Activated CD4-positive, CD25-positive, alpha-beta regulatory T cell treated with anti-CD3 and anti-CD28 coated beads, Interleukin-2, amount 50 U/mL, for 72 hours (primary cell): ENCODE data around the gene MBOAT7.

Experiments used
- DNase-seq: peaks from one replicate; pipeline ENCODE4 v3.0.0; 2021

MBOAT7 gene

GRCh38 chr19:54136864-54137698, 52.3 kb downstream of the MBOAT7 start:
- peak; percentile 97 for DNase-seq

- no peak for DNase-seq
Measured at GRCh38 chr19:54136086-54136863, 53.1 kb downstream of the MBOAT7 start.

DNA sequence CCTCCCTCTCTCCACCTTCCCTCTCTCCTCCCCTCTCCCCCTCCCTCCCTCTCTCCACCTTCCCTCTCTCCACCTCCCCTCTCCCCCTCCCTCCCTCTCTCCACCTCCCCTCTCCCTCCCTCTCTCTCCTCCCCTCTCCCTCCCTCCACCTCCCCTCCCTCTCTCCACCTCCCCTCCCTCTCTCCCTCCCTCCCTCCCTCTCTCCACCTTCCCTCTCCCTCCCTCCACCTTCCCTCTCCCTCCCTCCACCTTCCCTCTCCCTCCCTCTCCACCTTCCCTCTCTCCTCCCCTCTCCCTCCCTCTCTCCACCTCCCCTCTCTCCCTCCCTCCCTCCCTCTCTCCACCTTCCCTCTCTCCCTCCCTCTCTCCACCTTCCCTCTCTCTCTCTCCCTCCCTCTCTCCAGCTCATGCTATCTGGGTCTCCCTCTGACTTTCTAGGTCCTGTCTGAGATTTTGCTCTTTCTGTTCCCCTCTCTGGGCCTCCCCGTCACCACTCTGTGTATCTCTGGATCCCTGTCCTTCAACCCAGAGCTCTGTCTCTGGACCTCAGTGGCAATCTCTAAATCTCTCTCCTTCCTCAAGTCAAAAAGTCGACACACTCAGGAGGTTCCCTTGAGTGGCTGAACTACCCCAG, 55.3 kb downstream of the MBOAT7 start:
- no peak for DNase-seq

DNA sequence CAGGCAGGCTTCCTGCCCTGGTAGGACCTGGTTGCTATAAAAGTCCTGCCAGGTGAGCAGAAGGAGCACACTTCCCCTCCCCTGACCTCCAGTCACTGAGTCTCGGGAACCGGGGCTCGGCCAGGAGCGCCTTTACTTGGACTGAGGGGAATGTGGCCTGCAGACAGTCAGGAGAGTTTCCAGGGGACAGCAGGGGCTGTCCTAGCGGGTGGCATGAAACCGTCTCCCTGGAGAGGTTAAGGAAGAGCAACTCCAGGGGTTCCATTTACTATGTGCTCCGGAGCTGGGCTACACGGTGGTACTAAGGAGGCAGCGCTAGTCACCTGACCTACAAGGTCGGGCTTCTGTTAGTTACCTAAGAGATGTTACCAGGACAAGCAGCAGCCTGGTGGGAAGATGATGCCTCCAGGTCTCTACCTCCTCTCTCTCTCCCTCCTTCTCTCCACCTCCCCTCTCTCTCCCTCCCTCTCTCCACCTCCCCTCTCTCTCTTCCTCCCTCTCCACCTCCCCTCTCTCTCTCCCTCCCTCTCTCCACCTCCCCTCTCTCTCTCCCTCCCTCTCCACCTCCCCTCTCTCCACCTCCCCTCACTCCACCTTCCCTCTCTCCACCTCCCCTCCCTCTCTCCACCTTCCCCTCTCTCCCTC, 55.9 kb downstream of the MBOAT7 start:
- no peak for DNase-seq

GRCh38 chr19:54129617-54129996, 59.8 kb downstream of the MBOAT7 start:
- DNase-seq: no peak

DNA sequence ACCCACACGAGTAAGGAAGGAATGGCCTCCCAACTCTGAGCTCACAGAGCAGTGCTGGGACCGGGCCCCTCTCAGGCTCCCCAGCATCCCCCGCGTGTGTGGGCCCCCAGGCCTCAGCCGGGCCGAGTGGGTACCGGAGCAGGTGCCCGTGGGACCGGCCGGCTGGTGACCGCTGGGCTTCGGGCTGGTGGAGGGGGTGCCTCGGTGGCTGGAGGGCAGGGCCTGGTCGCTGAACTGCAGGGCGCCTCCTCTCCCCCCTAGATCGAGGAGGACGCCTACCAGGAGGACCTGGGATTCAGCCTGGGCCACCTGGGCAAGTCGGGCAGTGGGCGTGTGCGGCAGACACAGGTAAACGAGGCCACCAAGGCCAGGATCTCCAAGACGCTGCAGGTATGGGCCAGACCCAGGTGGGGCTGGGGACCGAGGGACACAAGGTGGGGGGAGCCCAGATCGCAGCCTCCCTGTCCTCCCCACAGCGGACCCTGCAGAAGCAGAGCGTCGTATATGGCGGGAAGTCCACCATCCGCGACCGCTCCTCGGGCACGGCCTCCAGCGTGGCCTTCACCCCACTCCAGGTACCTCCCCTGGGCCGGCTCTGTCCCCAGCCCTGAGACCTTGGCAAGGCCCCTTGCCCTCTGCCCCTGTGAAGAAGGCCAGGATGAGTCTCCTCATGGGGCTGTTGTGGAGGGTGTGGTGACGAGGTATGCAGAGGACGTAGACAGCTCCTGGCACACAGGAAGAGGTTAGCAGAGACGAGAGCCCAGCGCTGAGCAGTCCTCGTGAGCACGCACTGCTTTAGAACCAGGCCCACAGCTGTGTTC, 60.4 kb downstream of the MBOAT7 start:
- no peak for DNase-seq

DNA sequence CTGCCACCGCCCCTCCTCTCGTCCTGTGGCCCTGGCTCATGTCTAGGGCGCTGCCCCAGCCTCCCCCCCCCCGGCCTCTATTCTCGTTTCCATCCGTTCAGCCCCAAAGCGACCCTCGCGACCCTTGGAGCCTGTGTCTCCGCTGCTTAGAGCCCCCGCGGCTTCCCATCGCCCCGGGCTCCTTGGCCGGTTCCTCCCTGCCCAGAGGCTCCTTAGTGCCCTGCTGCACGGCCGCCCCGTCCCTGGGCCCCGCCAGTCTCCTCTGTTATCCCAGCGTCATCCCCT, 61.0 kb downstream of the MBOAT7 start:
- no peak for DNase-seq

GRCh38 chr19:54127688-54128440, 61.5 kb downstream of the MBOAT7 start:
- DNase-seq: no peak

DNA sequence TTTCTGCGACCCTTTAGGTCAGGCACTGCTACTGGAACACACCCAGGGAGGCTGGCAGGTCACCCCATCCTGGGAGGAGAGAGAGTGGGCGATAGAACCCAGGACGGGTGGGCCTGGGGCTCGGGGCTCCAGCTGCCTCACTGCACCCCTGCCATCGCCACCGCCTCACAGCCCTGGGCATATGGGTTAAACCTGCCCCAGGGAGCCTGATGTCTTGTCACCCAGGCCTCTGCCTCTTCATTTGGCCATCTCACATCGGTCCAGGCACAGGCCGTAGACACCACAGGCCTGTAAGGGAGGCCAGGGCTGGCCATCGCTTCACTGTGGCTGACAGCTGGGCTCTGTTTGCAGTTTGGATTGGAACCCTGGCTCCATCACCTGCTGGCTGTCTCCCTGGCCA, 63.7 kb downstream of the MBOAT7 start:
- DNase-seq: no peak

DNA sequence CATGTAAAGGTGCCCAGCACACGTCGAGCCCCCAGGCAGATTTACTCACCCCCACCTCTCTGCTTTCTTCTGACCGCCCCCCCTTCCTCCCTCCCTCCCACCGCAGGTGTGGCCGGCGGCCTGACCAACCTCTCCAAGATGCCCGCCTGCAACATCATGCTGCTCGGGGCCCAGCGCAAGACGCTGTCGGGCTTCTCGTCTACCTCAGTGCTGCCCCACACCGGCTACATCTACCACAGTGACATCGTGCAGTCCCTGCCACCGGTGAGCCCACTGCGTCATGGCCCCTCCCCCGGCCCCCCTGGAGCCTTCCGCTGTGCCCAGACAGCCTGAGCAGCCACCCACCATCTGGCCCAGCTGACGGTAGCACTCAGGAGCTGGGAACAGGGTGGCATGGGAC, 65.0 kb downstream of the MBOAT7 start:
- DNase-seq: no peak

DNA sequence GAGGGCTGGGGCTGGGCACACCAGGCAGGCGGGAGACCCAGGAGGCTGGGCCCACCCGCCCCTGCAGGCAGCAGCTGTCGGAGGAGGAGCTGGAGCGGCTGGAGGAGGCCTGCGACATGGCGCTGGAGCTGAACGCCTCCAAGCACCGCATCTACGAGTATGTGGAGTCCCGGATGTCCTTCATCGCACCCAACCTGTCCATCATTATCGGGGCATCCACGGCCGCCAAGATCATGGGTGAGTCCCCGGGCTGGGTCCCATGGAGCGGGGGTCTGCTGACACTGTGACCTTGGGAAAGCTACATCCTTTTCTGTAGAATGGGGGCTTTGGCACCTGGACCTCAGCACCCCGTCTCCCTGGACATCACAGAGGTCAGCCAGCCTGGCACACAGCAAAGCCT, 65.7 kb downstream of the MBOAT7 start:
- no peak for DNase-seq
